Mesenchymal stem cell (in vitro differentiated cells and primary cell): ENCODE results near the gene DRC3.

Experiments used
- DNase-seq: peaks from one replicate; pipeline ENCODE4 v3.0.0-alpha.2; 2013
- H2AFZ ChIP-seq: one replicate; pipeline ENCODE4 v1.6.1; 2013; ENCODE audit warnings: low read depth, mild to moderate bottlenecking, control low read depth, inconsistent platforms, low read length, moderate library complexity
- H2AK5ac ChIP-seq: 2 replicates; pipeline ENCODE4 v1.6.1; 2013; ENCODE audit warnings: low read length, moderate library complexity, mild to moderate bottlenecking, inconsistent platforms; ENCODE audit not compliant: severe bottlenecking
- H2BK120ac ChIP-seq: one replicate; pipeline ENCODE4 v1.6.1; 2013; ENCODE audit warnings: low read depth, mild to moderate bottlenecking, inconsistent platforms, low read length, moderate library complexity
- H2BK12ac ChIP-seq, 2 experiments: one replicate each; pipeline ENCODE4 v1.6.1; 2013; ENCODE audit warnings: inconsistent platforms in 2 of 2, low read length in 2 of 2, mild to moderate bottlenecking in 2 of 2, moderate library complexity in 2 of 2, control low read depth in 1 of 2
- H2BK15ac ChIP-seq: one replicate; pipeline ENCODE4 v1.6.1; 2013; ENCODE audit warnings: mild to moderate bottlenecking, low read depth, inconsistent platforms; ENCODE audit not compliant: poor library complexity, severe bottlenecking
- H2BK5ac ChIP-seq: 2 replicates; pipeline ENCODE4 v1.6.1; 2013; ENCODE audit warnings: low read depth, mild to moderate bottlenecking, low read length, control low read depth, inconsistent platforms; ENCODE audit not compliant: poor library complexity, severe bottlenecking
- H3K14ac ChIP-seq, 2 experiments: one replicate each; pipeline ENCODE4 v1.6.1; 2013; ENCODE audit warnings: inconsistent platforms in 2 of 2, low read length in 2 of 2, control low read depth in 1 of 2, mild to moderate bottlenecking in 1 of 2, moderate library complexity in 1 of 2
- H3K18ac ChIP-seq, 2 experiments: one replicate each; pipeline ENCODE4 v1.6.1; 2013; ENCODE audit warnings: inconsistent platforms in 2 of 2, low read length in 2 of 2, control low read depth in 1 of 2, low read depth in 1 of 2, mild to moderate bottlenecking in 1 of 2
- H3K23ac ChIP-seq, 2 experiments: one replicate each; pipeline ENCODE4 v1.6.1; 2013; ENCODE audit warnings: inconsistent platforms in 2 of 2, low read length in 2 of 2, mild to moderate bottlenecking in 2 of 2, moderate library complexity in 2 of 2, control low read depth in 1 of 2
- H3K27ac ChIP-seq: 2 replicates; pipeline ENCODE4 v1.5.1; 2013; ENCODE audit warnings: mild to moderate bottlenecking, moderate library complexity, low read length, control low read depth, inconsistent platforms; ENCODE audit not compliant: poor library complexity, severe bottlenecking
- H3K27me3 ChIP-seq, 2 experiments: 2 replicates each; pipeline versions ENCODE4 v1.6.1 to v1.7.0; 2013; ENCODE audit warnings: low read length in 2 of 2, mild to moderate bottlenecking in 2 of 2, moderate library complexity in 2 of 2, control low read depth in 1 of 2, inconsistent platforms in 1 of 2; ENCODE audit not compliant: control insufficient read depth in 1 of 2, insufficient read depth in 1 of 2
- H3K36me3 ChIP-seq, 2 experiments: 2 replicates each; pipeline versions ENCODE4 v1.6.1 to v1.7.0; 2013; ENCODE audit warnings: low read length in 2 of 2, control low read depth in 1 of 2, inconsistent platforms in 1 of 2, low read depth in 1 of 2, mild to moderate bottlenecking in 1 of 2; ENCODE audit not compliant: insufficient read depth in 2 of 2, control insufficient read depth in 1 of 2
- H3K4ac ChIP-seq, 2 experiments: one replicate each; pipeline ENCODE4 v1.6.1; 2013; ENCODE audit warnings: inconsistent platforms in 2 of 2, low read length in 2 of 2, mild to moderate bottlenecking in 2 of 2, moderate library complexity in 2 of 2, control low read depth in 1 of 2, low read depth in 1 of 2
- H3K4me1 ChIP-seq: 2 replicates; pipeline ENCODE4 v1.6.1; 2013; ENCODE audit warnings: low read depth, low read length, control low read depth; ENCODE audit not compliant: control insufficient read depth, insufficient read depth
- H3K4me2 ChIP-seq: 2 replicates; pipeline ENCODE4 v1.6.1; 2013; ENCODE audit warnings: low read length, mild to moderate bottlenecking, inconsistent platforms; ENCODE audit not compliant: poor library complexity, severe bottlenecking
- H3K4me3 ChIP-seq, 2 experiments: 2 replicates each; pipeline versions ENCODE4 v1.5.1 to v1.7.0; 2013; ENCODE audit warnings: low read length in 2 of 2, mild to moderate bottlenecking in 2 of 2, control low read depth in 1 of 2, low read depth in 1 of 2; ENCODE audit not compliant: insufficient read depth in 1 of 2
- H3K79me1 ChIP-seq: replicated peaks from 2 replicates; pipeline ENCODE4 v1.6.1; 2013; ENCODE audit warnings: mild to moderate bottlenecking, control low read depth, low read length, inconsistent platforms; ENCODE audit not compliant: poor library complexity, severe bottlenecking
- H3K9ac ChIP-seq: 2 replicates; pipeline ENCODE4 v1.7.0; 2013; ENCODE audit warnings: mild to moderate bottlenecking, low read length, moderate library complexity
- H3K9me3 ChIP-seq: 2 replicates; pipeline ENCODE4 v1.7.0; 2013; ENCODE audit warnings: mild to moderate bottlenecking, low read length; ENCODE audit not compliant: control insufficient read depth
- H4K8ac ChIP-seq: one replicate; pipeline ENCODE4 v1.6.1; 2013; ENCODE audit warnings: inconsistent platforms, mild to moderate bottlenecking, low read length, moderate library complexity
- H4K91ac ChIP-seq: one replicate; pipeline ENCODE4 v1.6.1; 2013; ENCODE audit warnings: mild to moderate bottlenecking, low read length, inconsistent platforms
- WGBS: methylation state at CpG from one replicate; pipeline ENCODE4 v1.1.7; 2013; ENCODE audit warnings: mixed read lengths; 5-methylcytosine and 5-hydroxymethylcytosine counted together

DRC3 gene

GRCh38 chr17:18002171-18002570 is 29.5 kb downstream of the DRC3 start:
- no peaks in the 10 kb centered on the region for H3K27me3 ChIP-seq
- H2BK15ac ChIP-seq = no peak overlapping the region
- no peak overlapping the region for H2BK5ac ChIP-seq
- no peak overlapping the region for H3K4me2 ChIP-seq
- peaks cover 5 to 10% of the 10 kb centered on the region in 2 experiments for H3K36me3 ChIP-seq
- H3K14ac ChIP-seq = no peak overlapping the region
- no peaks in the 10 kb centered on the region for H3K79me1 ChIP-seq
- no peak overlapping the region for H4K8ac ChIP-seq
- peak; percentile 18 for DNase-seq
- H2AFZ ChIP-seq = no peak overlapping the region
- peaks cover 20% of the 10 kb centered on the region for H3K4me1 ChIP-seq
- 95% methylated on average over 2 of the region's 2 CpGs for WGBS
- no peaks in the 10 kb centered on the region for H3K9me3 ChIP-seq
- H3K27ac ChIP-seq = no peak overlapping the region
- H3K4ac ChIP-seq = no peak overlapping the region
- no peak overlapping the region for H3K9ac ChIP-seq
- no peak overlapping the region for H3K23ac ChIP-seq
- peak overlapping the region; percentile 9 for H2AK5ac ChIP-seq
- H3K18ac ChIP-seq = no peak overlapping the region
- H3K4me3 ChIP-seq = no peak overlapping the region
- no peak overlapping the region for H2BK120ac ChIP-seq
- H4K91ac ChIP-seq = no peak overlapping the region
- H2BK12ac ChIP-seq = no peak overlapping the region

- H3K4ac ChIP-seq = no peak overlapping the region
- no peak overlapping the region for H3K18ac ChIP-seq
- H3K14ac ChIP-seq = no peak overlapping the region
- H2BK12ac ChIP-seq = no peak overlapping the region
- no peak overlapping the region for H2BK5ac ChIP-seq
- no peak overlapping the region for H3K4me3 ChIP-seq
- H3K27ac ChIP-seq = no peak overlapping the region
- H3K4me2 ChIP-seq = no peak overlapping the region
- H2AFZ ChIP-seq = no peak overlapping the region
- peaks cover 26% of the 10 kb centered on the region for H3K4me1 ChIP-seq
- H4K91ac ChIP-seq = no peak overlapping the region
- H2AK5ac ChIP-seq = no peak overlapping the region
- no peak for DNase-seq
- H3K36me3 ChIP-seq = peaks cover 5 to 16% of the 10 kb centered on the region in 2 experiments
- 99% methylated on average over 6 of the region's 9 CpGs for WGBS
- H3K23ac ChIP-seq = no peak overlapping the region
- no peaks in the 10 kb centered on the region for H3K27me3 ChIP-seq
- no peaks in the 10 kb centered on the region for H3K9me3 ChIP-seq
- H2BK15ac ChIP-seq = no peak overlapping the region
- H3K79me1 ChIP-seq = no peaks in the 10 kb centered on the region
- no peak overlapping the region for H2BK120ac ChIP-seq
- H4K8ac ChIP-seq = no peak overlapping the region
- H3K9ac ChIP-seq = no peak overlapping the region
Observed at GRCh38 chr17:18004345-18004744, 31.7 kb downstream of the DRC3 start.

- H4K8ac ChIP-seq = no peak overlapping the region
- H2BK15ac ChIP-seq = no peak overlapping the region
- H2BK120ac ChIP-seq = no peak overlapping the region
- peaks cover 24% of the 10 kb centered on the region for H3K4me1 ChIP-seq
- H3K79me1 ChIP-seq = no peaks in the 10 kb centered on the region
- DNase-seq = no peak
- no peaks in the 10 kb centered on the region for H3K9me3 ChIP-seq
- H4K91ac ChIP-seq = no peak overlapping the region
- H2BK5ac ChIP-seq = no peak overlapping the region
- no peak overlapping the region for H3K9ac ChIP-seq
- H3K4ac ChIP-seq = no peak overlapping the region
- no peak overlapping the region for H3K23ac ChIP-seq
- H2AK5ac ChIP-seq = peak overlapping the region; percentile 46
- no peak overlapping the region for H3K4me3 ChIP-seq
- H3K27ac ChIP-seq = no peak overlapping the region
- no peak overlapping the region for H3K4me2 ChIP-seq
- WGBS = 82% methylated on average over 8 of the region's 9 CpGs
- no peak overlapping the region for H3K18ac ChIP-seq
- no peak overlapping the region for H3K14ac ChIP-seq
- H2AFZ ChIP-seq = no peak overlapping the region
- no peaks in the 10 kb centered on the region for H3K27me3 ChIP-seq
- no peak overlapping the region for H2BK12ac ChIP-seq
- H3K36me3 ChIP-seq = peaks cover 5 to 18% of the 10 kb centered on the region in 2 experiments
Observed at GRCh38 chr17:18004884-18005305, 32.2 kb downstream of the DRC3 start.

GRCh38 chr17:18005496-18005895 is 32.8 kb downstream of the DRC3 start:
- Histone ChIP-seq H2BK12ac (no peak overlapping the region), H2BK5ac (no peak overlapping the region), H3K9me3 (peaks cover 4% of the 10 kb centered on the region), H3K27me3 (no peaks in the 10 kb centered on the region), H3K18ac (no peak overlapping the region), H3K4me3 (no peak overlapping the region), H3K36me3 (peaks cover 5 to 21% of the 10 kb centered on the region in 2 experiments), H2BK120ac (no peak overlapping the region), H3K23ac (no peak overlapping the region), H3K9ac (no peak overlapping the region), H3K4me2 (no peak overlapping the region), H4K91ac (no peak overlapping the region), H4K8ac (no peak overlapping the region), H3K27ac (no peak overlapping the region), H3K4ac (no peak overlapping the region), H2AK5ac (no peak overlapping the region), H3K4me1 (peaks cover 27% of the 10 kb centered on the region), H3K79me1 (no peaks in the 10 kb centered on the region), H3K14ac (no peak overlapping the region), H2BK15ac (no peak overlapping the region), H2AFZ (no peak overlapping the region)
- DNase-seq = no peak
- WGBS = 96% methylated on average over 3 of the region's 3 CpGs
